ENCODE data around the gene IGF2BP2. TPM values are rescaled to one million over a fixed set of nuclear protein-coding genes. Genes with fewer than 3 reads are reported as not detected.
A peak's percentile ranks its signal among the peaks of the same experiment; 100 is the strongest.

The IGF2BP2 gene
- total and polyA plus RNA-seq, 9 of the 15 experiments (the other 6 are each of a cell fraction or from before 2014, with no cell fraction given) = 3.2 to 59.6 (median 30.5) TPM

GRCh38 chr3:185824051-185825005, 514 bp downstream of the IGF2BP2 start (continued):
- TF ChIP-seq REST (IDR thresholded peaks at IDR 0.05; ENCODE audit: borderline replicate concordance) = peak; percentile 12; the same call in 1 of the 2 replicates
- no peak for TF ChIP-seq REST (CRISPR knock-in tag; IDR thresholded peaks at IDR 0.05; ENCODE audit: low read depth)
- TF ChIP-seq, protein P1, sequence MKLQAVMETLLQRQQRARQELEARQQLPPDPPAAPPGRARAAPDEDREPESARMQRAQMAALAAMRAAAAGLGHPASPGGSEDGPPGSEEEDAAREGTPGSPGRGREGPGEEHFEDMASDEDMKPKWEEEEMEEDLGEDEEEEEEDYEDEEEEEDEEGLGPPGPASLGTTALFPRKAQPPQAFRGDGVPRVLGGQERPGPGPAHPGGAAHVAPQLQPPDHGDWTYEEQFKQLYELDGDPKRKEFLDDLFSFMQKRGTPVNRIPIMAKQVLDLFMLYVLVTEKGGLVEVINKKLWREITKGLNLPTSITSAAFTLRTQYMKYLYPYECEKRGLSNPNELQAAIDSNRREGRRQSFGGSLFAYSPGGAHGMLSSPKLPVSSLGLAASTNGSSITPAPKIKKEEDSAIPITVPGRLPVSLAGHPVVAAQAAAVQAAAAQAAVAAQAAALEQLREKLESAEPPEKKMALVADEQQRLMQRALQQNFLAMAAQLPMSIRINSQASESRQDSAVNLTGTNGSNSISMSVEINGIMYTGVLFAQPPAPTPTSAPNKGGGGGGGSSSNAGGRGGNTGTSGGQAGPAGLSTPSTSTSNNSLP (IDR thresholded peaks at IDR 0.05; ENCODE audit: borderline replicate concordance, low read depth, low read length) = no peak
- 0 out of 2 replicates have a peak, but pooled peaks have one; percentile 8 for TF ChIP-seq SOX6 (IDR thresholded peaks at IDR 0.05)
- TF ChIP-seq, protein P2, sequence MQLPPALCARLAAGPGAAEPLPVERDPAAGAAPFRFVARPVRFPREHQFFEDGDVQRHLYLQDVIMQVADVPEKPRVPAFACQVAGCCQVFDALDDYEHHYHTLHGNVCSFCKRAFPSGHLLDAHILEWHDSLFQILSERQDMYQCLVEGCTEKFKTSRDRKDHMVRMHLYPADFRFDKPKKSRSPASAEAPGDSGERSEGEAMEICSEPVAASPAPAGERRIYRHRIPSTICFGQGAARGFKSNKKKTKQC (CRISPR knock-in tag; IDR thresholded peaks at IDR 0.05) = no peak
- TF ChIP-seq MXI1 (IDR thresholded peaks at IDR 0.05; ENCODE audit: low read depth, low read length) = no peak
- TF ChIP-seq HNRNPUL1 (IDR thresholded peaks at IDR 0.05; ENCODE audit: low read length) = no peak
- no peak for TF ChIP-seq SMC3 (conservative IDR thresholded peaks at IDR 0.05; ENCODE audit: insufficient read depth, low read depth, low read length)
- no peak for TF ChIP-seq SMAD3 (CRISPR knock-in tag; conservative IDR thresholded peaks at IDR 0.05)
- TF ChIP-seq CTBP1 (IDR thresholded peaks at IDR 0.05; ENCODE audit: borderline replicate concordance) = peak; percentile 52; the same call in 1 of the 2 replicates
- TF ChIP-seq SMARCA5 (IDR thresholded peaks at IDR 0.05) = no peak
- TF ChIP-seq RFX7 (CRISPR knock-in tag; IDR thresholded peaks at IDR 0.05) = no peak
- TF ChIP-seq BRD4 (IDR thresholded peaks at IDR 0.05) = no peak
- no peak for TF ChIP-seq FUS (optimal IDR thresholded peaks at IDR 0.05; ENCODE audit: low read depth, low read length)
- no peak for TF ChIP-seq FOXJ2 (tag; IDR thresholded peaks at IDR 0.05)
- no peak for TF ChIP-seq XRCC3 (IDR thresholded peaks at IDR 0.05)
- TF ChIP-seq SMAD4 (CRISPR knock-in tag; conservative IDR thresholded peaks at IDR 0.05) = no peak; the same call in none of the 2 replicates
- no peak for TF ChIP-seq SRSF1 (IDR thresholded peaks at IDR 0.05; ENCODE audit: low read depth, low read length)
- peak; percentile 19 for TF ChIP-seq CCNT2 (IDR thresholded peaks at IDR 0.05; ENCODE audit: borderline replicate concordance, extremely low read depth, insufficient read length, low read depth, low read length)
